CD4-positive, alpha-beta T cell treated with Interleukin-4 for 4 hours (primary cell): ENCODE data around the gene TH.

Experiments used
- DNase-seq: peaks from one replicate; pipeline ENCODE4 v3.0.0-alpha.2; 2020

Gene TH

GRCh38 chr11:2171591-2172003 lies at the start of gene TH:
Gene TH, minus strand, starts transcription at chr11:2171815. Its CDS starts 29 bp downstream, at chr11:2171786.
- no peak for DNase-seq

- DNase-seq: no peak
Observed at GRCh38 chr11:2221024-2221423, 49.4 kb upstream of the TH start.

GRCh38 chr11:2220173-2220771 lies 48.7 kb upstream of the TH start:
- no peak for DNase-seq

- DNase-seq: no peak
Observed at GRCh38 chr11:2219318-2220017, 47.9 kb upstream of the TH start.

GRCh38 chr11:2218031-2218633 lies 46.5 kb upstream of the TH start:
- DNase-seq: no peak

GRCh38 chr11:2217211-2218030 lies 45.8 kb upstream of the TH start:
- DNase-seq: peak; percentile 45

GRCh38 chr11:2216400-2217064 lies 44.9 kb upstream of the TH start:
- DNase-seq: no peak

GRCh38 chr11:2215561-2216399 lies 44.2 kb upstream of the TH start:
- no peak for DNase-seq

- no peak for DNase-seq
Observed at GRCh38 chr11:2215230-2215560, 43.6 kb upstream of the TH start.

- DNase-seq: no peak
Observed at GRCh38 chr11:2214527-2215229, 43.1 kb upstream of the TH start.

- DNase-seq: no peak
Observed at GRCh38 chr11:2213890-2214526, 42.4 kb upstream of the TH start.

GRCh38 chr11:2213384-2213842 lies 41.8 kb upstream of the TH start:
- peak; percentile 26 for DNase-seq

GRCh38 chr11:2212411-2213251 lies 41.0 kb upstream of the TH start:
- DNase-seq: no peak

GRCh38 chr11:2211113-2211971 lies 39.7 kb upstream of the TH start:
- no peak for DNase-seq

- DNase-seq: no peak
Observed at GRCh38 chr11:2210366-2211112, 38.9 kb upstream of the TH start.

GRCh38 chr11:2209900-2210321 lies 38.3 kb upstream of the TH start:
- DNase-seq: no peak

- DNase-seq: no peak
Observed at GRCh38 chr11:2209370-2209801, 37.8 kb upstream of the TH start.
